Subcutaneous abdominal adipose tissue (tissue), 5 donors: ENCODE data around the gene DPH2.

Source experiments
- H3K27ac ChIP-seq: one replicate; pipeline ENCODE4 v1.7.0; 2013; ENCODE audit warnings: low read depth, mild to moderate bottlenecking, inconsistent platforms, low read length, moderate library complexity
- H3K27me3 ChIP-seq, 5 donors: one replicate each; pipeline ENCODE4 v1.7.0; 2013; ENCODE audit warnings: low read length in 5 of 5, inconsistent platforms in 1 of 5; ENCODE audit not compliant: control insufficient read depth in 5 of 5, insufficient read depth in 4 of 5
- H3K36me3 ChIP-seq, 5 donors: one replicate each; pipeline ENCODE4 v1.7.0; 2013; ENCODE audit warnings: low read length in 5 of 5; ENCODE audit not compliant: control insufficient read depth in 5 of 5, insufficient read depth in 5 of 5
- H3K4me1 ChIP-seq, 5 donors: one replicate each; pipeline ENCODE4 v1.7.0; 2013; ENCODE audit warnings: low read length in 5 of 5, mild to moderate bottlenecking in 3 of 5, moderate library complexity in 1 of 5; ENCODE audit not compliant: control insufficient read depth in 5 of 5, insufficient read depth in 5 of 5
- H3K4me3 ChIP-seq, 5 donors: one replicate each; pipeline ENCODE4 v1.7.0; 2013; ENCODE audit warnings: low read length in 5 of 5, low read depth in 1 of 5
- H3K9ac ChIP-seq, 5 donors: one replicate each; pipeline ENCODE4 v1.7.0; 2013; ENCODE audit warnings: low read length in 5 of 5, mild to moderate bottlenecking in 4 of 5, moderate library complexity in 3 of 5
- H3K9me3 ChIP-seq, 5 donors: one replicate each; pipeline ENCODE4 v1.7.0; 2013; ENCODE audit warnings: low read length in 5 of 5; ENCODE audit not compliant: control insufficient read depth in 5 of 5
- donor health status: healthy.
- donor health status: healthy.
- donor health status: healthy.
- donor health status: healthy.
- donor health status: healthy.

Gene DPH2

GRCh38 chr1:43976890-43977289 is 7.1 kb downstream of the DPH2 start:
- Histone ChIP-seq H3K4me3 (no peak overlapping the region), H3K27me3 (no peaks in the 10 kb centered on the region), H3K9me3 (no peaks in the 10 kb centered on the region), H3K4me1 (peaks cover 13 to 57% (median 55%) of the 10 kb centered on the region in 5 donors), H3K27ac (no peak overlapping the region), H3K36me3 (peaks cover 4 to 40% (median 30%) of the 10 kb centered on the region in 5 donors), H3K9ac (peak overlapping the region in 1 of 5 donors; percentile 23)

- H3K4me1 ChIP-seq = peaks cover 13 to 57% (median 55%) of the 10 kb centered on the region in 5 donors
- no peaks in the 10 kb centered on the region for H3K27me3 ChIP-seq
- peaks cover 4 to 35% (median 27%) of the 10 kb centered on the region in 5 donors for H3K36me3 ChIP-seq
- peak overlapping the region in 2 of 5 donors; percentile 22 to 23 for H3K9ac ChIP-seq
- H3K9me3 ChIP-seq = no peaks in the 10 kb centered on the region
- no peak overlapping the region for H3K4me3 ChIP-seq
- no peak overlapping the region for H3K27ac ChIP-seq
Observed at GRCh38 chr1:43977376-43978263, 7.8 kb downstream of the DPH2 start.

DNA sequence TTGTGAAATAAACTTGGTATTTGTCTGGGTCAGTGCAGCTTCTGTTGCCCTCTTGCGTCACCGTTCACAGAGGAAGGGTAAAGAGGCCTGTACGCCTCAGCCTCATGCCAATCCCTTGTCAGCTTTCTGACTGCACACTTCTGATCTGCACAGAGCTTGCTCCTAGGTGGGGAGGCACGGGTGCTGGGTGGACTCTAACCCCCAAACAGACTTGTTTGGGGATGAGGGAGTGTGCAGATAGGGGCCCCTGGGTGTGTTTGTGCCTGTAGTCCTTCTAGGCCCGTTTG is 8.4 kb downstream of the DPH2 start:
- peaks cover 4 to 32% (median 26%) of the 10 kb centered on the region in 5 donors for H3K36me3 ChIP-seq
- no peak overlapping the region for H3K27ac ChIP-seq
- no peaks in the 10 kb centered on the region for H3K27me3 ChIP-seq
- no peaks in the 10 kb centered on the region for H3K9me3 ChIP-seq
- H3K4me3 ChIP-seq = peak overlapping the region in 3 of 5 donors; percentile 64 to 70 (median 66)
- H3K9ac ChIP-seq = peak overlapping the region in 1 of 5 donors; percentile 34
- peaks cover 13 to 57% (median 55%) of the 10 kb centered on the region in 5 donors for H3K4me1 ChIP-seq

DNA sequence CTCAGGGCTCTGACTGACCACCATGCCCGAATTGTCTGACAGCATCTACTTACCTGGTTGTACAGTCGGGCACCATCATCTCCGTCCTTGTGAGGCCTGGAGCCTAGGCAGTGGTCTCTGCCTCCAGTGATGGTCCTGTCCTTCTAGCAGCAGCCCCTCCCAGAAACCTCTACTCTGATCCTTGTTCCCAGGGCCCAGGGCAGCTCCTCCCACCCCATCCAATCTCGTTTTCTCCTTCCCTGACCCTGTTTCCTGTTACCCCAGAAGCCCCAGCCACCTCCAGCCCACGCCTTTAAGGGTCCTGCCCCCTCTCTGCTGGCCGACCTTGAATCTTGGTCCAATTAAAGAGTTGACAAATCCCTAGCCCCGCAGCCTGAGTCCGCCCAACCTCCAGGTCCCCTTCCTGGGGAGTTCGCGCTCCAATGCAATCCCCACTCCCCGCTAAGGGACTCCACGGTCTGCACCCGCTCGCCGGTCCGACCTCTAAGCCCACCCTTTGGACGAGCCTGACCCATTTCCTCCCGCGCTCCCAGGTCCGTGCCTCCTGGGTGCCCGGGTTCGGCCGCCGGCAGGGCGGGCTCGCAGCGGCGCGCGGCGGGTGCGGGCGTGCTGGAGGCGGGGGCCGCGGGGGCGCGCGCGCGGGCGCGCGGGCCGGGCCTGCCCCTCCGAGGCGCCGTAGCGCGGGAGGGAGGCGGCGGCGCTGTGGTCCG is 8.9 kb downstream of the DPH2 start, which contains the start of gene B4GALT2:
Gene B4GALT2 (plus strand): TSS at position 660 of the 710 bp plus-strand sequence. CDS start 1,951 bp downstream, outside the sequence.
- peaks cover 13 to 57% (median 55%) of the 10 kb centered on the region in 5 donors for H3K4me1 ChIP-seq
- H3K27me3 ChIP-seq = no peaks in the 10 kb centered on the region
- H3K36me3 ChIP-seq = peaks cover 4 to 32% (median 26%) of the 10 kb centered on the region in 5 donors
- H3K9me3 ChIP-seq = no peaks in the 10 kb centered on the region
- peak within 1 kb of the TSS in 4 of 5 donors; percentile 43 to 82 (median 53) for H3K9ac ChIP-seq
- peak within 1 kb of the TSS; percentile 29 for H3K27ac ChIP-seq
- peak within 1 kb of the TSS; percentile 64 to 71 (median 67) for H3K4me3 ChIP-seq

- H3K4me3 ChIP-seq = peak overlapping the region in 4 of 5 donors; percentile 53 to 63 (median 60)
- peaks cover 11 to 53% (median 50%) of the 10 kb centered on the region in 5 donors for H3K4me1 ChIP-seq
- H3K27me3 ChIP-seq = no peaks in the 10 kb centered on the region
- peaks cover 4 to 32% (median 26%) of the 10 kb centered on the region in 5 donors for H3K36me3 ChIP-seq
- no peaks in the 10 kb centered on the region for H3K9me3 ChIP-seq
- H3K27ac ChIP-seq = no peak overlapping the region
- peak overlapping the region in 1 of 5 donors; percentile 43 for H3K9ac ChIP-seq
Observed at GRCh38 chr1:43979261-43979527, 9.4 kb downstream of the DPH2 start.

DNA sequence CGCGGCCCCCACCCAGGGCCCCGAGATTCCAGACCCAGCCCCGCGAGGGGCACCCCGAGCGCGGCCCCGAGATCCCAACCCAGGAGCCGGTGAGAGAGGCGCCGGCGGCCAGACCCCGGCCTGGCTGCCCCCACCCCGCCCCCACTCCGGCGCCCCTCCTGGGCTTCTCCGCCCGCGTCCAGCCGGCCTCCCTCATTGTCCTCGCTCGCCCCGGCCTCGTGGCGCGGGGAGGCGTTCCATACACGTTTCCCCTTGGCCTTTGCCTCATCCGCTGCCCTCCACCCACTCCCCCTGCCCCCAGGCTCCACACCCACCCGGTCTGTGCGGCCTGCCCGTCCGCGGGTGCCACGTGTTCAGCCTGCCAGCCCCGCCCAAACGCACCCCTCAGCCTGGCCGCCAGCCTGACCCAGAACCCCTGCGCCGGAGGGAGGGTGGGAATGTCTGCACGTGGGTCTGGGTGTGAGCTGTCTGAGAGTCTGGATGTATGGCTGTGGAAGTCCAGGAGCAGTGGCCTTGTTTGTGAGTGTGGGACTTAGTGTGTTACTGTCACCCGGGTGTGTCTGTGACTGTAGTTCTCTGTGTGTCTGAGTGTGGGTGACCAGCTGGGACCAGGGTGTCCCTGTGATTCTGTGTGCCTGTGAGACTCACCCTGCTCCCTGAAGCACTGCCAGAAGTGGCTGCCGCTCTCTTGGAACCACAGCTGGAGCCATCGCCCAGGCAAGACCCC is 9.9 kb downstream of the DPH2 start:
- Histone ChIP-seq H3K9me3 (no peaks in the 10 kb centered on the region), H3K27me3 (no peaks in the 10 kb centered on the region), H3K36me3 (peaks cover 4 to 36% (median 27%) of the 10 kb centered on the region in 5 donors), H3K4me3 (peak overlapping the region; percentile 53 to 71 (median 61)), H3K4me1 (peaks cover 11 to 49% (median 46%) of the 10 kb centered on the region in 5 donors), H3K9ac (peak overlapping the region in 4 of 5 donors; percentile 43 to 65 (median 48)), H3K27ac (peak overlapping the region; percentile 29)

GRCh38 chr1:43980255-43981134 is 10.7 kb downstream of the DPH2 start:
- no peaks in the 10 kb centered on the region for H3K27me3 ChIP-seq
- peaks cover 11 to 45% (median 42%) of the 10 kb centered on the region in 5 donors for H3K4me1 ChIP-seq
- peak overlapping the region; percentile 29 for H3K27ac ChIP-seq
- H3K4me3 ChIP-seq = peak overlapping the region; percentile 53 to 71 (median 61)
- peaks cover 4 to 41% (median 31%) of the 10 kb centered on the region in 5 donors for H3K36me3 ChIP-seq
- H3K9me3 ChIP-seq = no peaks in the 10 kb centered on the region
- H3K9ac ChIP-seq = peak overlapping the region in 4 of 5 donors; percentile 43 to 65 (median 48)

GRCh38 chr1:43981135-43981491 is 11.3 kb downstream of the DPH2 start:
- Histone ChIP-seq H3K9ac (no peak overlapping the region), H3K4me1 (peaks cover 9 to 39% (median 36%) of the 10 kb centered on the region in 5 donors), H3K9me3 (no peaks in the 10 kb centered on the region), H3K36me3 (peaks cover 4 to 42% (median 37%) of the 10 kb centered on the region in 5 donors), H3K27me3 (no peaks in the 10 kb centered on the region), H3K27ac (no peak overlapping the region), H3K4me3 (no peak overlapping the region)

- Histone ChIP-seq H3K27me3 (no peaks in the 10 kb centered on the region), H3K4me3 (no peak overlapping the region), H3K4me1 (peaks cover 9 to 33% (median 31%) of the 10 kb centered on the region in 5 donors), H3K27ac (no peak overlapping the region), H3K9ac (no peak overlapping the region), H3K9me3 (no peaks in the 10 kb centered on the region), H3K36me3 (peaks cover 4 to 42% (median 32%) of the 10 kb centered on the region in 5 donors)
Observed at GRCh38 chr1:43981636-43982035, 11.8 kb downstream of the DPH2 start.
